ENCODE data around the gene DZIP1.

Gene DZIP1

GRCh38 chr13:95536632-95537241, 107.8 kb downstream of the DZIP1 start:
- Histone ChIP-seq H3K4me3 (no peak overlapping the region), H4K20me1 (no peaks in the 10 kb centered on the region)

GRCh38 chr13:95535243-95535642, 109.3 kb downstream of the DZIP1 start:
- Histone ChIP-seq H3K27me3 (no peaks in the 10 kb centered on the region), H3K4me1 (no peaks in the 10 kb centered on the region), H4K20me1 (no peaks in the 10 kb centered on the region), H3K27ac (no peak overlapping the region), H3K9ac (no peak overlapping the region), H3K4me3 (no peak overlapping the region), H3K4me2 (no peak overlapping the region), H3K36me3 (no peaks in the 10 kb centered on the region), H3K9me3 (no peaks in the 10 kb centered on the region)
- no peak for TF ChIP-seq Cebpa-rat (IDR thresholded peaks at IDR 0.05)

More at GRCh38 chr13:95536632-95537241, 107.8 kb downstream of the DZIP1 start:
- Histone ChIP-seq H3K4me2 (no peak overlapping the region), H3K4me1 (peaks cover 9% of the 10 kb centered on the region), H3K9ac (no peak overlapping the region), H3K27ac (no peak overlapping the region), H3K27me3 (no peaks in the 10 kb centered on the region), H3K36me3 (no peaks in the 10 kb centered on the region), H3K9me3 (no peaks in the 10 kb centered on the region)
- TF ChIP-seq Cebpa-rat (IDR thresholded peaks at IDR 0.05): no peak

- H3K27me3 ChIP-seq: no peaks in the 10 kb centered on the region
- H3K4me1 ChIP-seq: no peaks in the 10 kb centered on the region
- H3K4me2 ChIP-seq: no peak overlapping the region
- no peak overlapping the region for H3K9ac ChIP-seq
- TF ChIP-seq Cebpa-rat (IDR thresholded peaks at IDR 0.05): no peak
- no peak overlapping the region for H3K27ac ChIP-seq
- no peaks in the 10 kb centered on the region for H4K20me1 ChIP-seq
- no peaks in the 10 kb centered on the region for H3K36me3 ChIP-seq
- no peak overlapping the region for H3K4me3 ChIP-seq
- H3K9me3 ChIP-seq: peaks cover 2% of the 10 kb centered on the region; the same call in 1 of the 2 replicates
Observed at GRCh38 chr13:95533545-95534160, 110.9 kb downstream of the DZIP1 start.

- Histone ChIP-seq H3K27ac (no peak overlapping the region), H4K20me1 (no peaks in the 10 kb centered on the region), H3K4me2 (no peak overlapping the region), H3K4me3 (no peak overlapping the region), H3K4me1 (no peaks in the 10 kb centered on the region), H3K36me3 (no peaks in the 10 kb centered on the region), H3K27me3 (no peaks in the 10 kb centered on the region), H3K9me3 (peaks cover 13% of the 10 kb centered on the region), H3K9ac (no peak overlapping the region)
- no peak for TF ChIP-seq Cebpa-rat (IDR thresholded peaks at IDR 0.05)
Observed at GRCh38 chr13:95530178-95530577, 114.3 kb downstream of the DZIP1 start.

Data from BLaER1 (cell line).